ENCODE results near the gene CAPN10. TPM values are rescaled to one million over a fixed set of nuclear protein-coding genes. Genes with fewer than 3 reads are reported as not detected.

CAPN10 gene
- total and polyA plus RNA-seq, 4 donors, result 15.0 to 50.8 (median 41.8) TPM

DNA sequence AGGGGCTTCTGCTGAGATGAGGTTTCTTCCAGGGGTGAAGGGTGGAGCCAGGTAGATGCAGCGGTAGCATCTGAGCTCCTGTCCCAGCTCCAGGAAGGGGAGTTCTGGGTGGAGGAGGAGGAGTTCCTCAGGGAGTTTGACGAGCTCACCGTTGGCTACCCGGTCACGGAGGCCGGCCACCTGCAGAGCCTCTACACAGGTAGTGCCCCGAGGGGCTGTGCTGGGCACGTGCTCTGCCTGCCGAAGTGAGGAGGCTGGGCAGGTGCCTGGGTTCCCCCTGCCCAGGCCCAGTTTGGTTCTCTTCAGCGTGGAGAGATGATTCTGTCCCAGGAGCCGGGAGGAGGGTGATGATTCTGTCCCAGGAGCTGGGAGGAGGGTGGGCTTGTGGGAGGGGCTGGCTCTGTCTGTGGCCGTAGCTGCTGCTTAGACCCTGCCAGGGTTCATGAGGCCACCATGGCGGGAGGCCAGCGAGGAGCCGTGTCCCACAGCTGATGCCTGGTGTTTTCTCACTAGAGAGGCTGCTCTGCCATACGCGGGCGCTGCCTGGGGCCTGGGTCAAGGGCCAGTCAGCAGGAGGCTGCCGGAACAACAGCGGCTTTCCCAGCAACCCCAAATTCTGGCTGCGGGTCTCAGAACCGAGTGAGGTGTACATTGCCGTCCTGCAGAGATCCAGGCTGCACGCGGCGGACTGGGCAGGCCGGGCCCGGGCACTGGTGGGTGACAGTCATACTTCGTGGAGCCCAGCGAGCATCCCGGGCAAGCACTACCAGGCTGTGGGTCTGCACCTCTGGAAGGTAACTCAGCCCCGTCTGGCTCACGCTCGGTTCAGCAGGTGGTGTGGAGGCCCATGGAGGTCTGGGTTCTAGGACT is 8.2 kb downstream of the CAPN10 start:
- DNase-seq (ENCODE audit: low read depth in 4 of 6, low spot score in 6 of 6), result no peak
- Histone ChIP-seq H3K4me1 (ENCODE audit: control insufficient read depth, insufficient read depth, low read length) (peaks cover 41% of the 10 kb centered on the region), H3K9me3 (ENCODE audit: control insufficient read depth, insufficient read depth, low read length) (no peaks in the 10 kb centered on the region), H3K4me3 (ENCODE audit: low read depth, low read length) (no peak overlapping the region), H3K36me3 (ENCODE audit: control insufficient read depth, insufficient read depth, low read length) (peaks cover 100% of the 10 kb centered on the region), H3K27ac (ENCODE audit: low read depth, low read length) (no peak overlapping the region), H3K27me3 (ENCODE audit: control insufficient read depth, insufficient read depth, low read length) (no peaks in the 10 kb centered on the region)
- WGBS (ENCODE audit: insufficient coverage), result 85% methylated on average over 33 of the region's 34 CpGs

DNA sequence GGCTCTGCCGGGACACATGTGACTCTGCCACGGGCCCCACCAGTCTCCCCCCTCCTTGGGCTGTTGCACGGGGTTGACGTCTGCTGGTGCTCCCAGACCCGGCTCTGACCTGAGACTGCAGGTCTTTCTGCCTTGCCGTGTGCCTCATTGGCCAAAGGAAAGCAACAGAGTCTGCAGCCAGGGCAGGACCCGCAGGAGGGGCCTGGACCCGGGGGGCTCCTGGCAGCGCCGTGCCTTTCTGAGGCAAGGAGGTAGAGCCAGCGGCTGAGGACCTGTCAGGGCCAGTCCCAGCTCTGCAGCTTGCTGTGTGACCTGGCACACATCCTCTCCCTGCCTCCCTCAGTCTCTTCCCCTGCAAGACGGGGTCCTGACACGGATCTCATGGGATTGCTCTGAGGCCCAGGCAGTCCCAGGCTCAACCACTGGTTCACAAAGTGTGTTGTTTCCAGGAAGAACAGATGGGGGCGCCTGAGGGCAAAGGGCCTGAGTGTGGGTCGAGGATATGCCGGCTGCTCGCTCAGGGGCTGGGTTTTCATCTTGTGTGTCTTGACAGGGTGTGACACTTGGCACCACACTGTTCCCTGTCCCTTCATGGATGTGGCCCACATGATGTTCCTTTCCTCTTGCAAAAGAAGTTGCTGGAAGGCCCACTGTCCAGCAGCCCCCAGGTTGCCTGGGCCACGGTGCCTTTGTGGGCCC is 9.0 kb downstream of the CAPN10 start:
- Histone ChIP-seq H3K27ac (ENCODE audit: low read depth, low read length) (no peak overlapping the region), H3K36me3 (ENCODE audit: control insufficient read depth, insufficient read depth, low read length) (peaks cover 98% of the 10 kb centered on the region), H3K27me3 (ENCODE audit: control insufficient read depth, insufficient read depth, low read length) (no peaks in the 10 kb centered on the region), H3K9me3 (ENCODE audit: control insufficient read depth, insufficient read depth, low read length) (no peaks in the 10 kb centered on the region), H3K4me1 (ENCODE audit: control insufficient read depth, insufficient read depth, low read length) (peaks cover 41% of the 10 kb centered on the region), H3K4me3 (ENCODE audit: low read depth, low read length) (no peak overlapping the region)
- WGBS (ENCODE audit: insufficient coverage), result 61% methylated on average over 17 of the region's 18 CpGs
- no peak for DNase-seq (ENCODE audit: low read depth in 4 of 6, low spot score in 6 of 6)

DNA sequence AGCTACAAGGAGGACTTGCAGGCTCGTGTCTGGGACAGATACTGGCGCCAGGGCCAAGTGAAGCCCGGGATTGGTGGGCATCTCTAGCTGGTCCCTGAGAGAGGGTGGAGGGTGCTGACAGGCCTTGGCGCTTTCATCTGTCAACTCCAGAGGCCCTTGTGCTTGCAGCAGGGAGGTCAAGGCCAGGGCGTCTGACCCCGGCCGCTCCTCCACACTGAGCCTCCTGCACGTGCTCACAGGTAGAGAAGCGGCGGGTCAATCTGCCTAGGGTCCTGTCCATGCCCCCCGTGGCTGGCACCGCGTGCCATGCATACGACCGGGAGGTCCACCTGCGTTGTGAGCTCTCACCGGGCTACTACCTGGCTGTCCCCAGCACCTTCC is 9.5 kb downstream of the CAPN10 start:
- Histone ChIP-seq H3K27ac (ENCODE audit: low read depth, low read length) (no peak overlapping the region), H3K36me3 (ENCODE audit: control insufficient read depth, insufficient read depth, low read length) (peaks cover 98% of the 10 kb centered on the region), H3K4me1 (ENCODE audit: control insufficient read depth, insufficient read depth, low read length) (peaks cover 41% of the 10 kb centered on the region), H3K9me3 (ENCODE audit: control insufficient read depth, insufficient read depth, low read length) (no peaks in the 10 kb centered on the region), H3K4me3 (ENCODE audit: low read depth, low read length) (no peak overlapping the region), H3K27me3 (ENCODE audit: control insufficient read depth, insufficient read depth, low read length) (no peaks in the 10 kb centered on the region)
- WGBS (ENCODE audit: insufficient coverage), result 88% methylated on average over 17 of the region's 17 CpGs
- DNase-seq (ENCODE audit: low read depth in 4 of 6, low spot score in 6 of 6), result no peak

DNA sequence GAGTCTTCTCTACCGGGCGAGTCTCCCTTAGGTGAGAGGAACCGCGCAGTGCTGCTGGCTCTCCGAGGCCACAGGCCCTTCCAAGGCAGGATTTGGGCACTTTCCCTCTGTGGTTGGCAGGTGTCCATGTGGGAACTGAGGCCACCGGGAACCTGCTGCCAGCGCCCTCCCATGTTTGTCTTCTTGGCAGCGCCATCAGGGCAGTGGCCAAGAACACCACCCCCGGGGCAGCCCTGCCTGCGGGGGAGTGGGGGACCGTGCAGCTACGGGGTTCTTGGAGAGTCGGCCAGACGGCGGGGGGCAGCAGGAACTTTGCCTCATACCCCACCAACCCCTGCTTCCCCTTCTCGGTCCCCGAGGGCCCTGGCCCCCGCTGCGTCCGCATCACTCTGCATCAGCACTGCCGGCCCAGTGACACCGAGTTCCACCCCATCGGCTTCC is 10.0 kb downstream of the CAPN10 start:
- peaks cover 98% of the 10 kb centered on the region for H3K36me3 ChIP-seq (ENCODE audit: control insufficient read depth, insufficient read depth, low read length)
- no peak overlapping the region for H3K27ac ChIP-seq (ENCODE audit: low read depth, low read length)
- 74% methylated on average over 16 of the region's 23 CpGs for WGBS (ENCODE audit: insufficient coverage)
- no peaks in the 10 kb centered on the region for H3K9me3 ChIP-seq (ENCODE audit: control insufficient read depth, insufficient read depth, low read length)
- H3K27me3 ChIP-seq (ENCODE audit: control insufficient read depth, insufficient read depth, low read length), result no peaks in the 10 kb centered on the region
- H3K4me1 ChIP-seq (ENCODE audit: control insufficient read depth, insufficient read depth, low read length), result peaks cover 41% of the 10 kb centered on the region
- DNase-seq (ENCODE audit: low read depth in 4 of 6, low spot score in 6 of 6), result peak in 3 of 6 donors; percentile 32 to 80 (median 43)
- no peak overlapping the region for H3K4me3 ChIP-seq (ENCODE audit: low read depth, low read length)

DNA sequence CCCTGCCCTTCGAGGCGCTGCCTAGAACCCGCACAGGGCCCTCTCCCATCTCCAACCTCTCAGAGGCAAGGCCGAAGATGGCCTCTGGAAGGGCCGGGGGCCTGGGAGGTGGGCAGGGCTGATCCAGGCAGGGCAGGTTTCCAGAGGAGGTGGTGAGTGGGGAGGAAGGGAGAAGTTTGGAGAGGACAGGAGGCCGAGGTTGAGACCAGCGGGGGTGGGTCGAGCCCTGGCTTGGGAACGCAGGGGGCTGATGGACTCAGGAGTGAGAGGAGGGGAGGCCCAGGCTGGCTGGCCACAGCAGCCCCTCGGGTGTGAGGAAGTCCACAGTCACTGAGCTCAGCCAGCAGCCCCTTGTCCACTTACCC is 10.5 kb downstream of the CAPN10 start:
- Histone ChIP-seq H3K9me3 (ENCODE audit: control insufficient read depth, insufficient read depth, low read length) (no peaks in the 10 kb centered on the region), H3K4me1 (ENCODE audit: control insufficient read depth, insufficient read depth, low read length) (peaks cover 41% of the 10 kb centered on the region), H3K27me3 (ENCODE audit: control insufficient read depth, insufficient read depth, low read length) (no peaks in the 10 kb centered on the region), H3K4me3 (ENCODE audit: low read depth, low read length) (no peak overlapping the region), H3K36me3 (ENCODE audit: control insufficient read depth, insufficient read depth, low read length) (peaks cover 98% of the 10 kb centered on the region), H3K27ac (ENCODE audit: low read depth, low read length) (no peak overlapping the region)
- no peak for DNase-seq (ENCODE audit: low read depth in 4 of 6, low spot score in 6 of 6)
- WGBS (ENCODE audit: insufficient coverage), result 95% methylated on average over 5 of the region's 10 CpGs

DNA sequence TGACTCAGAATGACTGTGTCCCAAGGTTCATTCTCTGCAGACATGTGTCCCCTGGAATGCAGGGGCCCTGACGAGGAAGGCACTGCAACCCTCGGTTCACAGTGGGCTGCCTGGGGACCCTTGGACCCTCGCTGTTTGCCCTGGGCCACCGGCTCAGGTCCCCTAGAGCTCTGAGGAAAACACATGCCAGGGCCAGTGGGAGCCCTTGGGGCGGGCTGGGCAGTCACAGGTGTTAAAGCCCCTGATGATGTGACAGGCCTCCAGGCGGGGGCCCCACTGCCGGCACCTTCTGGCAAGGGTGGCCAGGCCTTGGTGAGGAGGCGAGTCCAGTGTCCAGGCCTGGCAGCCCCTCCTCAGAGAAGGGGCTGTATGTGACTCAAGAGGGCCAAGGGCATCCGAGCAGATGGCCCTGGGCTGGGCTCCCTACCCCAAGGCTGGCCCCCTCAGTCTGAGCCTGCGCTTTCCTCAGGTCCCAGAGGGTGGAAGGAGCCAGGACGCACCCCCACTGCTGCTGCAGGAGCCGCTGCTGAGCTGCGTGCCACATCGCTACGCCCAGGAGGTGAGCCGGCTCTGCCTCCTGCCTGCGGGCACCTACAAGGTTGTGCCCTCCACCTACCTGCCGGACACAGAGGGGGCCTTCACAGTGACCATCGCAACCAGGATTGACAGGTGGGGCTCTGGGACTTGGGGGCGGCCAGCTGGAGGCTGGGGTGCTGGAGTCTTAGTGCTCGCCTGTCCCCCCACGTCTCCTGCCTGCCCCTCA is 11.1 kb downstream of the CAPN10 start:
- no peaks in the 10 kb centered on the region for H3K9me3 ChIP-seq (ENCODE audit: control insufficient read depth, insufficient read depth, low read length)
- DNase-seq (ENCODE audit: low read depth in 4 of 6, low spot score in 6 of 6), result no peak
- H3K4me3 ChIP-seq (ENCODE audit: low read depth, low read length), result no peak overlapping the region
- peaks cover 41% of the 10 kb centered on the region for H3K4me1 ChIP-seq (ENCODE audit: control insufficient read depth, insufficient read depth, low read length)
- H3K27ac ChIP-seq (ENCODE audit: low read depth, low read length), result no peak overlapping the region
- H3K36me3 ChIP-seq (ENCODE audit: control insufficient read depth, insufficient read depth, low read length), result peaks cover 98% of the 10 kb centered on the region
- WGBS (ENCODE audit: insufficient coverage), result 89% methylated on average over 22 of the region's 22 CpGs
- H3K27me3 ChIP-seq (ENCODE audit: control insufficient read depth, insufficient read depth, low read length), result no peaks in the 10 kb centered on the region

DNA sequence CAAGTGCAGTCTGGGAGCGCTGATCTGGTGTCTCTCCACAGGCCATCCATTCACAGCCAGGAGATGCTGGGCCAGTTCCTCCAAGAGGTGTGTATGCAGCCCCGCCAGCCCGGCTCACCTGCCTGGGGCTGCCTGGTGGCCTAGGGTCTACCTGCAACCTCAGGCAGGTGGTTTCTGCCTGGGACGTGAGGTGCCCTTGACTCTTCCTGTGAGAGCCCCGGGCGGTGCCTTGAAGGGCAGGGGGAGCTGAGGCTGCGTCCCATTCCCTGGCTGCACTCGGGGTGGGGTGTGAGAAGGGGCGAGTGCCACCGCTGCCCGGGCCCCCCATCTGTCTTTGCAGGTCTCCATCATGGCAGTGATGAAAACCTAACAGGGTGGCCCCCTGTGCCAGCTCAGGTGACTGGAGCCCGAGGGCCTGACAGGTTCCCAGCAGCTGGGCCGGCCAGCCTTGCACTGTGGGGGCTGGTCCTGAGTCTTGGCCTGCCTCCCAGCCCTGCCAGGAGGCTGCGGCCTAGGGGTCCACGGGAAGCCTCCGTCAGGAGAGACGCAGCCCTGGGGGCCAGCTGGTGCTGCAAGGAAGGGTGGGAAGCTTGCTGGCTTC is 11.9 kb downstream of the CAPN10 start:
- H3K27ac ChIP-seq (ENCODE audit: low read depth, low read length), result no peak overlapping the region
- no peaks in the 10 kb centered on the region for H3K27me3 ChIP-seq (ENCODE audit: control insufficient read depth, insufficient read depth, low read length)
- H3K9me3 ChIP-seq (ENCODE audit: control insufficient read depth, insufficient read depth, low read length), result no peaks in the 10 kb centered on the region
- H3K36me3 ChIP-seq (ENCODE audit: control insufficient read depth, insufficient read depth, low read length), result peaks cover 98% of the 10 kb centered on the region
- no peak for DNase-seq (ENCODE audit: low read depth in 4 of 6, low spot score in 6 of 6)
- WGBS (ENCODE audit: insufficient coverage), result 93% methylated on average over 17 of the region's 17 CpGs
- peaks cover 38% of the 10 kb centered on the region for H3K4me1 ChIP-seq (ENCODE audit: control insufficient read depth, insufficient read depth, low read length)
- no peak overlapping the region for H3K4me3 ChIP-seq (ENCODE audit: low read depth, low read length)

DNA sequence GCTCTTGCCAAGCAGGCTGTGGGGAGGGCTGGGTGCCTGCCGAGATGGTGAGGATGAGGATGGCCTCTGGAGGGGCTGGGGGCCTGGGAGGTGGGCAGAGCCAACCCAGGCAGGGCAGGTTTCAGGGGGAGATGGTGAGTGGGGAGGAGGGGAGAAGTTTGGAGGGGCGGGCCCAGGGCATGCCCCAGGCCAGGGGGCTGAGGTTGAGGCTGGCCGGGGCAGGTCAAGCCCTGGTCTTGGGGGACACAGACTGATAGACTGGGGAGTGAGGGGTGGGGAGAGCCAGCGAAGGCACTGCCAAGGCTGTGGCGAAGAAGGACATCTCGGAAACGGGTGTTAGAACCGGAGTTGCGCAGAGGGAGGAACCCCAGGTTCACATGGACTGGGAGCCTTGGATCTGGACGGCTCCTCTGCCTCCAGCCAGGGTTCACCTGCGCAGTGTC is 12.6 kb downstream of the CAPN10 start:
- H3K36me3 ChIP-seq (ENCODE audit: control insufficient read depth, insufficient read depth, low read length), result peaks cover 98% of the 10 kb centered on the region
- H3K27ac ChIP-seq (ENCODE audit: low read depth, low read length), result no peak overlapping the region
- DNase-seq (ENCODE audit: low read depth in 4 of 6, low spot score in 6 of 6), result no peak
- H3K27me3 ChIP-seq (ENCODE audit: control insufficient read depth, insufficient read depth, low read length), result no peaks in the 10 kb centered on the region
- H3K9me3 ChIP-seq (ENCODE audit: control insufficient read depth, insufficient read depth, low read length), result no peaks in the 10 kb centered on the region
- H3K4me3 ChIP-seq (ENCODE audit: low read depth, low read length), result no peak overlapping the region
- peaks cover 32% of the 10 kb centered on the region for H3K4me1 ChIP-seq (ENCODE audit: control insufficient read depth, insufficient read depth, low read length)
- WGBS (ENCODE audit: insufficient coverage), result 97% methylated on average over 9 of the region's 11 CpGs

DNA sequence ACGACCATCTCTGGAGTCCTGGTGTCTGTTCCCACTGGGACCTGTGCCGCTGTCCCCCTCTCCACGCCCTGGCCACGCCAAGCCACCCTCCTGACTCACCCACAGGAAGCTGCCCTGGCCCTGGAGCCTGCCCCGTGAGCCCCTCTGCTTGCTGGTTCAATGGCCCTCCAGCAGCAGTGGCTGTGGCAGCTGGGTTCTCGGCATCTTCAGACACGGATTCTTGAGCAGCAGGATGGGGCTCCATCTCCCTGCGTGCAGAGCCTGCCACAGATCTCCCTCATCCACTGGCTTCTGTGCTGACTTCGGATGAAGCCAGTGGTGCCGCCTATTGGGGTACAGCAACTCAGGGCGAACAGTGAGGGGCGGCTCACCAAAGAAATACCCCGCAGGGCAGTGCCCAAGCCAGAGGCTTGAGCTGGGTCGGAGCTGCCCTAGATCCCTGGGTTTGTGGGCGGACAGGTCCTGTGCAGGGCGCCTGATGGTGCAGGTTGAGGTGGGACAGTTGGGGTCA is 14.0 kb downstream of the CAPN10 start:
- Histone ChIP-seq H3K27ac (ENCODE audit: low read depth, low read length) (no peak overlapping the region), H3K36me3 (ENCODE audit: control insufficient read depth, insufficient read depth, low read length) (peaks cover 85% of the 10 kb centered on the region), H3K27me3 (ENCODE audit: control insufficient read depth, insufficient read depth, low read length) (no peaks in the 10 kb centered on the region), H3K9me3 (ENCODE audit: control insufficient read depth, insufficient read depth, low read length) (no peaks in the 10 kb centered on the region), H3K4me1 (ENCODE audit: control insufficient read depth, insufficient read depth, low read length) (peaks cover 26% of the 10 kb centered on the region), H3K4me3 (ENCODE audit: low read depth, low read length) (no peak overlapping the region)
- DNase-seq (ENCODE audit: low read depth in 4 of 6, low spot score in 6 of 6), result no peak
- WGBS (ENCODE audit: insufficient coverage), result 95% methylated on average over 16 of the region's 16 CpGs

Measured in spinal cord (tissue), 10 donors.